Fibroblast of lung (primary cell): Measurements from ENCODE around the gene GRK5. TPM values are rescaled to one million over a fixed set of nuclear protein-coding genes. Genes with fewer than 3 reads are reported as not detected.
A peak's percentile ranks its signal among the peaks of the same experiment; 100 is the strongest.

Experiments used
- DNase-seq, 2 donors: peaks; one replicate each; pipeline versions ENCODE4 v3.0.0 to v3.0.0-alpha.2; 2010; ENCODE audit warnings: low read depth in 2 of 2
- H2AFZ ChIP-seq: 2 replicates; pipeline ENCODE4 v1.5.1; 2012; ENCODE audit warnings: low read length, control low read depth, inconsistent platforms
- H3K27ac ChIP-seq: 2 replicates; pipeline ENCODE4 v1.5.1; 2011; ENCODE audit warnings: low read length, control low read depth; ENCODE audit not compliant: insufficient read depth
- H3K27me3 ChIP-seq: 2 replicates; pipeline ENCODE4 v1.5.1; 2011; ENCODE audit warnings: mild to moderate bottlenecking, low read length; ENCODE audit not compliant: control insufficient read depth, insufficient read depth
- H3K36me3 ChIP-seq: 2 replicates; pipeline ENCODE4 v1.5.1; 2011; ENCODE audit warnings: low read length; ENCODE audit not compliant: control insufficient read depth, insufficient read depth
- H3K4me1 ChIP-seq: 2 replicates; pipeline ENCODE4 v1.5.1; 2011; ENCODE audit warnings: low read length; ENCODE audit not compliant: control insufficient read depth, insufficient read depth; ENCODE audit errors: extremely low read depth
- H3K4me2 ChIP-seq: 2 replicates; pipeline ENCODE4 v1.5.1; 2011; ENCODE audit warnings: low read length, control low read depth; ENCODE audit not compliant: insufficient read depth; ENCODE audit errors: extremely low read depth
- H3K4me3 ChIP-seq, 4 experiments: fragments of 200-600 bp in 1 of 4; sonication (generic) in 1 of 4; replicated peaks in 1 of 4; 2 replicates each; pipeline ENCODE4 v1.5.1; 2011 to 2016; ENCODE audit warnings: low read length in 4 of 4, low read depth in 3 of 4, mild to moderate bottlenecking in 3 of 4, control low read depth in 2 of 4, inconsistent platforms in 1 of 4, mixed read lengths in 1 of 4; ENCODE audit not compliant: insufficient read depth in 1 of 4; ENCODE audit errors: control extremely low read depth in 1 of 4
- H3K79me2 ChIP-seq: 2 replicates; pipeline ENCODE4 v1.5.1; 2012; ENCODE audit warnings: mild to moderate bottlenecking, low read length, inconsistent platforms; ENCODE audit not compliant: control insufficient read depth, insufficient read depth
- H3K9ac ChIP-seq: 2 replicates; pipeline ENCODE4 v1.5.1; 2011; ENCODE audit warnings: mild to moderate bottlenecking, low read length, control low read depth; ENCODE audit not compliant: insufficient read depth
- H3K9me3 ChIP-seq: 2 replicates; pipeline ENCODE4 v1.5.1; 2012; ENCODE audit warnings: low read depth, low read length; ENCODE audit not compliant: control insufficient read depth, insufficient read depth
- H4K20me1 ChIP-seq: 2 replicates; pipeline ENCODE4 v1.5.1; 2011; ENCODE audit warnings: low read length; ENCODE audit not compliant: control insufficient read depth, insufficient read depth; ENCODE audit errors: extremely low read depth
- EZH2 ChIP-seq: IDR thresholded peaks from 2 replicates; pipeline ENCODE4 v1.5.1; 2012; ENCODE audit warnings: low read length, control low read depth, mild to moderate bottlenecking; ENCODE audit errors: missing control alignments
- polyA plus RNA-seq, 2 donors: library from polyadenylated mRNA; depleted of rRNA in 1 of 2; stranded (reverse) in 1 of 2; unstranded in 1 of 2; fragments of >200 nt; gene quantifications; 2 replicates each; pipeline ENCODE4 v1.2.1, GENCODE V29; 2011 to 2012; ENCODE audit warnings: missing spikeins in 1 of 2
- total RNA-seq: library from RNA; depleted of rRNA; stranded (reverse); fragments of >200 nt; gene quantifications from 2 replicates; pipeline ENCODE4 v1.2.1, GENCODE V29; 2014
- TF ChIP-seq, protein P1 (sequence below), 2 donors: IDR thresholded peaks in 1 of 2; conservative IDR thresholded peaks in 1 of 2; 1 replicate in 1 of 2; 2 replicates in 1 of 2; pipeline ENCODE4 v1.5.1; 2011 to 2012; ENCODE audit warnings: low read length in 2 of 2, control low read depth in 1 of 2, inconsistent platforms in 1 of 2, low read depth in 1 of 2, mild to moderate bottlenecking in 1 of 2

GRK5 gene
- total and polyA plus RNA-seq, 2 donors (not counting 1 experiment from before 2014, with no cell fraction given), result 24.1 to 90.3 TPM

DNA sequence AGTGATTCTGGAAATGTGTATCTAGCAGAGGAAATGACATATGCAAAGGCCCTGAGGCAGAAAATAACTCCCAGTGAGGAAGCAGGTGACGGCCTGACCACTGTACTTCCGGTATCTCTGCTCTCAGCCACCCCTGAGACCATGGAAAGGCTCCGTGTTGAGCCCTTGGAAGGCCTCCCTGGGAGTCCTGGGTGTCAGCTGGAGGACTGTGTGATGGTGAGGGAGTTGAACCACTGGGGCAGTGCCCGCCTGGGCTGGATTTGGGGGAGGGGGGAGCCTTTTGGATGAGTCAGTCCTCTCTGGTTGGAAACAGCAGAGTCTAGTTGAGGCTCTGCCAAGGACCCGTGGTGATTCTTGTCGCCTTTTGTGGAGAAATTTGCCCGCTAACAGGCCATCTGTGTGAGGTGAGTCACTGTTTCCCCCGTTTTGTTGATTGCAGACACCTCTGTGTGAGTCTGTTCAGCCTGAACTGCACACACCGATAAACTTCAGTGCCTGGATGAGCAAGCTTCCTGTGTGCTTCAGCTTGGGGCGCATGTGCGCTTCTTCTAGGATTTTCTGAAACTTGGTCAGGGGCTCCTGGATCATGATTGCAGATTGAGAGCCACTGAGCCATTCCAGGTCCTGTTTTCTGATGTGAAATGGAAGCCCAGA, 98.6 kb downstream of the GRK5 start:
- Histone ChIP-seq H3K4me1 (peaks cover 16% of the 10 kb centered on the region), H3K79me2 (peaks cover 67% of the 10 kb centered on the region), H3K27me3 (no peaks in the 10 kb centered on the region), H3K9ac (no peak overlapping the region), H4K20me1 (no peaks in the 10 kb centered on the region), H3K27ac (no peak overlapping the region), H3K4me2 (no peak overlapping the region), H3K4me3 (no peak overlapping the region), H2AFZ (no peak overlapping the region), H3K9me3 (no peaks in the 10 kb centered on the region), H3K36me3 (no peaks in the 10 kb centered on the region)
- peak; percentile 91 to 99 for DNase-seq
- TF ChIP-seq, protein P1, sequence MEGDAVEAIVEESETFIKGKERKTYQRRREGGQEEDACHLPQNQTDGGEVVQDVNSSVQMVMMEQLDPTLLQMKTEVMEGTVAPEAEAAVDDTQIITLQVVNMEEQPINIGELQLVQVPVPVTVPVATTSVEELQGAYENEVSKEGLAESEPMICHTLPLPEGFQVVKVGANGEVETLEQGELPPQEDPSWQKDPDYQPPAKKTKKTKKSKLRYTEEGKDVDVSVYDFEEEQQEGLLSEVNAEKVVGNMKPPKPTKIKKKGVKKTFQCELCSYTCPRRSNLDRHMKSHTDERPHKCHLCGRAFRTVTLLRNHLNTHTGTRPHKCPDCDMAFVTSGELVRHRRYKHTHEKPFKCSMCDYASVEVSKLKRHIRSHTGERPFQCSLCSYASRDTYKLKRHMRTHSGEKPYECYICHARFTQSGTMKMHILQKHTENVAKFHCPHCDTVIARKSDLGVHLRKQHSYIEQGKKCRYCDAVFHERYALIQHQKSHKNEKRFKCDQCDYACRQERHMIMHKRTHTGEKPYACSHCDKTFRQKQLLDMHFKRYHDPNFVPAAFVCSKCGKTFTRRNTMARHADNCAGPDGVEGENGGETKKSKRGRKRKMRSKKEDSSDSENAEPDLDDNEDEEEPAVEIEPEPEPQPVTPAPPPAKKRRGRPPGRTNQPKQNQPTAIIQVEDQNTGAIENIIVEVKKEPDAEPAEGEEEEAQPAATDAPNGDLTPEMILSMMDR (conservative IDR thresholded peaks at IDR 0.05 in 1 of 2, IDR thresholded peaks at IDR 0.05 in 1 of 2; ENCODE audit: low read depth in 1 of 2, low read length in 2 of 2), result no peak
- TF ChIP-seq EZH2, result no peak

- no peaks in the 10 kb centered on the region for H3K9me3 ChIP-seq
- H2AFZ ChIP-seq, result no peak overlapping the region
- no peak overlapping the region for H3K4me2 ChIP-seq
- H3K79me2 ChIP-seq, result peaks cover 65% of the 10 kb centered on the region
- TF ChIP-seq, protein P1 (conservative IDR thresholded peaks at IDR 0.05 in 1 of 2, IDR thresholded peaks at IDR 0.05 in 1 of 2; ENCODE audit: low read depth in 1 of 2, low read length in 2 of 2), result no peak
- TF ChIP-seq EZH2, result no peak
- DNase-seq, result peak in 1 of 2 donors; percentile 45
- H4K20me1 ChIP-seq, result no peaks in the 10 kb centered on the region
- no peak overlapping the region for H3K9ac ChIP-seq
- H3K27me3 ChIP-seq, result no peaks in the 10 kb centered on the region
- H3K27ac ChIP-seq, result no peak overlapping the region
- H3K36me3 ChIP-seq, result no peaks in the 10 kb centered on the region
- no peak overlapping the region for H3K4me3 ChIP-seq
- H3K4me1 ChIP-seq, result peaks cover 10% of the 10 kb centered on the region
Measured at GRCh38 chr10:119306514-119306951, 99.2 kb downstream of the GRK5 start.

GRCh38 chr10:119306986-119307392, 99.6 kb downstream of the GRK5 start:
- H3K9me3 ChIP-seq, result no peaks in the 10 kb centered on the region
- H3K9ac ChIP-seq, result no peak overlapping the region
- no peak overlapping the region for H3K4me2 ChIP-seq
- TF ChIP-seq, protein P1 (conservative IDR thresholded peaks at IDR 0.05 in 1 of 2, IDR thresholded peaks at IDR 0.05 in 1 of 2; ENCODE audit: low read depth in 1 of 2, low read length in 2 of 2), result no peak
- no peak for TF ChIP-seq EZH2
- peak in 1 of 2 donors; percentile 55 for DNase-seq
- H3K79me2 ChIP-seq, result peaks cover 60% of the 10 kb centered on the region
- no peaks in the 10 kb centered on the region for H3K27me3 ChIP-seq
- no peak overlapping the region for H2AFZ ChIP-seq
- no peaks in the 10 kb centered on the region for H3K36me3 ChIP-seq
- peaks cover 9% of the 10 kb centered on the region for H3K4me1 ChIP-seq
- no peak overlapping the region for H3K4me3 ChIP-seq
- no peak overlapping the region for H3K27ac ChIP-seq
- H4K20me1 ChIP-seq, result no peaks in the 10 kb centered on the region
